ENCODE measurements around the gene CAPNS2. TPM values are rescaled to one million over a fixed set of nuclear protein-coding genes. Genes with fewer than 3 reads are reported as not detected.

Gene CAPNS2
- total and polyA plus RNA-seq, 8 donors, result 0.19 to 0.32 TPM; not detected in 6

Other genes starting within 250 kb of the CAPNS2 start
- under 1 TPM in 1 of 6 donors, not detected in 5; 0.08 TPM for gene IRX6, start 242.5 kb upstream of the CAPNS2 start, total RNA-seq
- under 1 TPM; 0.02 to 0.04 TPM for gene IRX6, start 242.5 kb upstream of the CAPNS2 start, polyA plus RNA-seq
- 100 to 1,000 TPM in 1 of 6 donors, 10 to 100 TPM in 4, 1 to 10 TPM in 1; 8.3 to 108 (median 28.0) TPM for gene MMP2, start 87.5 kb upstream of the CAPNS2 start, total RNA-seq
- gene MMP2, start 87.5 kb upstream of the CAPNS2 start, polyA plus RNA-seq, result 1 to 10 TPM; 6.5 to 8.4 TPM
- 10 to 100 TPM in 1 of 6 donors, 1 to 10 TPM in 5; 3.3 to 12.8 (median 5.3) TPM for gene LPCAT2, start 57.6 kb upstream of the CAPNS2 start, total RNA-seq
- gene LPCAT2, start 57.6 kb upstream of the CAPNS2 start, polyA plus RNA-seq, result 1 to 10 TPM; 1.7 to 4.4 TPM
- under 1 TPM in 2 of 6 donors, not detected in 4; 0.09 to 0.25 TPM for gene SLC6A2, start 89.3 kb downstream of the CAPNS2 start, total RNA-seq
- under 1 TPM in 1 of 2 donors, not detected in 1; 0.52 TPM for gene SLC6A2, start 89.3 kb downstream of the CAPNS2 start, polyA plus RNA-seq

Measured in pancreas (tissue), 8 donors.